ENCODE results near the gene COMMD2.

Gene COMMD2

DNA sequence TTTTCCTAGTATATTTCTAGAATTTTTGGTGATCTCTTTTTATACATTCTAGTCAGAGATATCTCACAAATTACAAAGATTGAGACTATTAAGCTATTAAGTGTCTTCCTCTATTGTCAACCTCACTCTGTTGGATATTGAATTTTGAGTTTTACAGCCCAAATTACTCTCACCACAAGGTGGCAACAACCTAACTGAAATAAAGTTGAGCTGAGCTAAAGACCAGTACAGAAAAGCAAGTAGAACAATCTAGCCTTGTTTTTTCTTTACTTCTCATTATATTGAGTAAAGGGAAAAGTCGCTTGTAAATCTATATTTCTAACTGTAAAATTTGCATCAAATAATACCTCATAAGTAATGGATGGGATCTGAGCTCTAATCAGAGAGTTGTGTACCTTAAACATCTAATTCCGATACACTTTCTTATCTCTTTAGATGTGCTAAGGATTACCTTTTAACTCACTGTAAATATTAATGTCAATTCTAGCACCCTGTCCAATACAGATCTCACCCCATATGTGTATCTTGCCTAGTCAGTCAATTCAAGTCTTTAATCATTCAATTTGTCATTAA is 13.6 kb upstream of the COMMD2 start:
- TF ChIP-seq, protein P1, sequence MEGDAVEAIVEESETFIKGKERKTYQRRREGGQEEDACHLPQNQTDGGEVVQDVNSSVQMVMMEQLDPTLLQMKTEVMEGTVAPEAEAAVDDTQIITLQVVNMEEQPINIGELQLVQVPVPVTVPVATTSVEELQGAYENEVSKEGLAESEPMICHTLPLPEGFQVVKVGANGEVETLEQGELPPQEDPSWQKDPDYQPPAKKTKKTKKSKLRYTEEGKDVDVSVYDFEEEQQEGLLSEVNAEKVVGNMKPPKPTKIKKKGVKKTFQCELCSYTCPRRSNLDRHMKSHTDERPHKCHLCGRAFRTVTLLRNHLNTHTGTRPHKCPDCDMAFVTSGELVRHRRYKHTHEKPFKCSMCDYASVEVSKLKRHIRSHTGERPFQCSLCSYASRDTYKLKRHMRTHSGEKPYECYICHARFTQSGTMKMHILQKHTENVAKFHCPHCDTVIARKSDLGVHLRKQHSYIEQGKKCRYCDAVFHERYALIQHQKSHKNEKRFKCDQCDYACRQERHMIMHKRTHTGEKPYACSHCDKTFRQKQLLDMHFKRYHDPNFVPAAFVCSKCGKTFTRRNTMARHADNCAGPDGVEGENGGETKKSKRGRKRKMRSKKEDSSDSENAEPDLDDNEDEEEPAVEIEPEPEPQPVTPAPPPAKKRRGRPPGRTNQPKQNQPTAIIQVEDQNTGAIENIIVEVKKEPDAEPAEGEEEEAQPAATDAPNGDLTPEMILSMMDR (conservative IDR thresholded peaks at IDR 0.05; ENCODE audit: low read depth, low read length): peak; percentile 72
- DNase-seq (ENCODE audit: low read depth): peak; percentile 78
- no peak overlapping the region for H3K4me3 ChIP-seq (ENCODE audit: low read depth, low read length)

DNA sequence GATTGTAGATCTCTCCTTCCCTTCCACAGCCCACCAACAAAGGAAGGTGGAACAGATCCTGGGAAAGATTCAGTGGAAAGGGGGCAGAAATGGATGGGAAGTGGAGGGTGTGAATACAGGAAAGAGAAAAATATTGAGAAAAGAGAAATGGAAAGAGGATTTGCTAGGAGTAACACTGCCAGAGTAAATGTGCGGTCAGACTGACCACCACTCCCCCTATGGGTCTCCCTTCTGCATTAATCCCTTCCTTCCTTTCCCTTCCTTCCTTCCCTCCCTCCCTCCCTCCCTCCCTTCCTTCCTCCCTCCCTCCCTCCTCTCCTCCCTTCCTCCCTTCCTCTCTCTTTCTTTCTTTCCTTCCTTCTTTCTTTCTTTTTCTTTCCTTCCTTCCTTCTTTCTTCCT is 12.0 kb upstream of the COMMD2 start:
- DNase-seq (ENCODE audit: low read depth): no peak
- no peak overlapping the region for H3K4me3 ChIP-seq (ENCODE audit: low read depth, low read length)
- TF ChIP-seq, protein P1 (conservative IDR thresholded peaks at IDR 0.05; ENCODE audit: low read depth, low read length): no peak

DNA sequence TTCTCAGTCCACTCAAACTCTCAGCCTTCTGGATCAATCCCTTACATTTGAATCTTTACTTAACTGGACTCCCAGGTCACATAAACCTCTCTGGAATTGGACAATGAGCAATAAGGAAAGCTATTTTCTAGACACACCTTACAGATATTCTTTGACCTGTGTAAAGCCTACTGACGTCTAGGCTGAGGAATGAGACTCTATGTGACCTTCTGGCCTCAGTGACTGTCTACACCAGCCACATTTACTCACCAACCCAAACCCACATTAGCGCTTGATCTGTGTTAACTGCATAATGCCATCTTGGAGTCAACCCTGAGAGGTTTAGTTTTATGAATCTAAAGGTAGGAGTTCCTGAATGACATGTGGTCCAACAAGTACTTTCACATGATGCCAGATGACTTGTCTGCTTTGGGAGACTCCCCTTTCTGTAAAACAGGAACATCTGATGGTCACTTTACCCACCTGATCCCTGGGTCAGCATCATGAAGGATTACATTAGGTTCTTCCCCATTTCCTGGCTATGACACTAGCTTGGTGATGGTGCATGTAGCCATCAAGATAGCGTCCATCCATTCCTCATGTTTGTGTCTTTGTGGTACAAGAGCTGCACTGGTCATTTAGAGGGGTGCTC is 11.4 kb upstream of the COMMD2 start:
- DNase-seq (ENCODE audit: low read depth): no peak
- TF ChIP-seq, protein P1 (conservative IDR thresholded peaks at IDR 0.05; ENCODE audit: low read depth, low read length): no peak
- H3K4me3 ChIP-seq (ENCODE audit: low read depth, low read length): no peak overlapping the region

DNA sequence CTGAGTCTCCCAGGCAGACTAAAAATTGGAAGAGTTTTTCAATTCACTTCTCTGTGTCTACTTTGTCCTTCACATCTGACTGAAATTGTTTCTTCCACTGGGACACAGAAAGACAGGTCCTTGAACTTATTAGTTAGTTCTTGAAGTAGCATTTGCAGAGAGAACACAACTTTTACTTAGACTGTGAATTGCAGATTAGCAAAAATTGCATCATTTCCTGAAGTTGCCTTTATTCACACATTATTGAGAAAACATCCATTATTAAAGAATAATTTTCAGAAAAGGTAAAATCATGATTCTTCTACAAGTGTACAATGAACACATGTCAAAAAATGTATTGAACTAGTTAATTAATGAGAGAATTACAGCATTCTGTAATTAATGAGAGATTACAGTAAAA is 1.4 kb upstream of the COMMD2 start:
- no peak overlapping the region for H3K4me3 ChIP-seq (ENCODE audit: low read depth, low read length)
- DNase-seq (ENCODE audit: low read depth): no peak
- TF ChIP-seq, protein P1 (conservative IDR thresholded peaks at IDR 0.05; ENCODE audit: low read depth, low read length): no peak

DNA sequence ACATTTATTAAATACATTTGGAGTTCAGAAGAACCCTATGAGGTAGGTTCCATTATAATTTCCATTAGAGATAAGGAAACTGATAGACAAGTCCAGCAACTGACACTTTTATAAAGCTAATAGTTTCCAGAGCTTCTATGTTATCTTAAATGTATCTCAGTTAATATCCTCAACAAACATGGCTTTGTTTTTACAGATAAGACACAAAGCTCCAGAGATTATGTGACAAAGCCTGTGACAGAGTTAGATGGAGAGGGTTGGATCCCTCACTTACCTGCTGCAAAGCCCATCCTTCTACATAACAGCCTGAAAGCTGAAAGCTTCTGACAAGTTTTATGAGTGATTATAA is 473 bp upstream of the COMMD2 start:
- H3K4me3 ChIP-seq (ENCODE audit: low read depth, low read length): peak overlapping the region; percentile 98
- TF ChIP-seq, protein P1 (conservative IDR thresholded peaks at IDR 0.05; ENCODE audit: low read depth, low read length): no peak
- no peak for DNase-seq (ENCODE audit: low read depth)

DNA sequence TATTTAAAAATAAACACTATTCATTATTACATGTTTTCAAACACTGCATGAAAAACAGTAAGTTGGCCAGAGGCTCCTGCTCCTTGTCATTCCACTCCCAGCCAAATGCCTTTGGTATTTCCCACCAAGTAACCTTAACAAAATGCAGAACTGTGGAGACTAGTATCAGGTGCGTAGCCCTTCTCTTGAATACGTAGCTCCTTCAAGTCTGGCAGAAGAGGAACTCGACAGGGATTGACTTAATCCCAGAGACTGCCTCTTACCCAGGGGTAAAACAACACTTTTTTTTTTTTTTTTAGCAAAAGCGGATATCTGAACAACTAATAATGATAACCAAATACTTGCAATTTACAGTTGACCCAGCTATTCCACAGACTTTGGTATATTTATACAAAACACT is 738 bp downstream of the COMMD2 start:
- DNase-seq (ENCODE audit: low read depth): no peak
- H3K4me3 ChIP-seq (ENCODE audit: low read depth, low read length): peak overlapping the region; percentile 98
- TF ChIP-seq, protein P1 (conservative IDR thresholded peaks at IDR 0.05; ENCODE audit: low read depth, low read length): no peak

DNA sequence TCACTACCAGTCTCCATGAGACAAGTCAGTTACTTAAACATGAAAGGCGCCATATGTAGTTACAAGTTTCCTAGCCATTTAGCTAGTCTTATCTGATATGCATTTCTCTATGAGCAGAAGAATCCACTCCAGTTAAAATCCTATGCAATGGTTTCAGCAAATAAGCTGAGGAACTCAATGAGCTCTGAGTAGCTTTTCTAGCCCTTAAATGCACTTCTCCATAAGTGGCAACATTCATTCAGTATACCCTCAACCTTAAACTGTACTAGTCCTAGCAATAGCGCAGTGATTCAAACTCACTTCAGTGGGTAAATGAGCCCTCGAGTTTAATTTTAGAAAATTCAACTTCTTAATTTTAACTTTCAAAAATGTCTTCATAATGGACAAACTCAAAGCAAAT is 7.7 kb downstream of the COMMD2 start:
- TF ChIP-seq, protein P1 (conservative IDR thresholded peaks at IDR 0.05; ENCODE audit: low read depth, low read length): no peak
- no peak overlapping the region for H3K4me3 ChIP-seq (ENCODE audit: low read depth, low read length)
- DNase-seq (ENCODE audit: low read depth): no peak
